HG03354 (cell line): Measurements from ENCODE around the gene CLDN14.
"Not testable (repeated sequence)": the region's sequence is repeated elsewhere in the genome, so short reads cannot be mapped to it uniquely, and the experiment has no call there.

Experiments used
- ATAC-seq: cut with Tn5 transposase; IDR thresholded peaks from one replicate; pipeline ENCODE4 v1.9.1; 2021; ENCODE audit warnings: mild to moderate bottlenecking; ENCODE audit not compliant: unreplicated experiment, poor library complexity, severe bottlenecking

Gene CLDN14

GRCh38 chr21:36477001-36477400 lies 2.9 kb downstream of the CLDN14 start:
- no peak for ATAC-seq

- ATAC-seq, result not testable (repeated sequence)
Observed at GRCh38 chr21:36476541-36476940, 3.4 kb downstream of the CLDN14 start.

DNA sequence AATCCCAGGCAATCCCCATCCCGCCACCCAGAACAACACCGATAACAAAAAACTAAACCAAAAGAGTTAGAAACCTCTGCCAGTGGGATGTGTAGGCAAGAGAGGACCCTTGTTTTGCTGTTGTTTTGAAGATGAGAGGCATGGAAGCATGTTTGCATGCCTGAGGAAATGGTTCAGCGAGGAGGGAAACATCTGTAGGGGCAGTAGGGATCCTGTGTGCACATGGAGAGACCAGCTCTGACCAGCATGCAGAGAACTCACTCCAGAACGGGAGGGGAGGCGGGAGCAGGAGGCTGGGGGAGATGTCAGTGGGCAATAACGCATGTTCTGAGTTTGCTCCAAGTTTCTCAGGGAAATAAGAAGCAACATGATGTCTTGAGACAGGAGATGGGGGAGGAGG lies 5.3 kb downstream of the CLDN14 start:
- ATAC-seq, result no peak

DNA sequence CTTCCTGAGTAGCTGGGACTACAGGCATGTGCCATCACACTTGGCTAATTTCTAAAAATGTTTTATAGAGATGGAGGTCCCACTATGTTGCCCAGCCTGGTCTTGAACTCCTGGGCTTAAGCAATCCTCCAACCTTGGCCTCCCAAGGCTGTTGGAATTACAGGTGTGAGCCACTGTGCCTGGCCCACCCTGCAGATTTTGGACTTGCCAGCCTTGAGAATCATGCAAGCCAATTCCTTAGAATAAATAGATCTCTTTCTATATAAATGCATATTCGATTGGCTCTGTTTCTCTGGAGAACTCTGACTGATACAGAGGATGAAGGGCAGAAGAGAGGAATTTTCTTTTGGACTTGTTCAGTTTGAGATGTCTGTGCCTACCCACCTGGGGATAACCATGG lies 6.7 kb downstream of the CLDN14 start:
- ATAC-seq, result no peak

DNA sequence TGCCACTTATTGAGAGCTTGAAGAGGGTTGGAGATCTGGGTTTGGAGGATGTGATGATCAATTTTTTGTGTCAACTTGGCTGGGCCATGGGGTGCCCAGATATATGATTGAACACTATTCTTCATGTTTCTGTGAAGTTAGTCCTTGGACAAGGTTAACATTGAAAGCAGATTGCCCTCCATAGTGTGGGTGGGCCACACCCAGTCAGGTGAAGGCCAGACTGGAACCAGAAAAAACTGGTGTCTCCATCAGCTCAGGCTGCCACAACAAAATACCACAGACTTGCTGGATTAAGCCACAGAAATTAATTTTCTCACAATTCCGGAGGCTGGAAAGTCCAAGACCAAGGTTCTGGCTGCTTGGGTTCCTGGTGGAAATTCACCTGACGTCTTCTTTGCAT lies 7.5 kb downstream of the CLDN14 start:
- no peak for ATAC-seq

GRCh38 chr21:36471254-36471723 lies 8.6 kb downstream of the CLDN14 start:
- ATAC-seq, result peak; percentile 77

- ATAC-seq, result no peak
Observed at GRCh38 chr21:36470294-36470693, 9.6 kb downstream of the CLDN14 start.

DNA sequence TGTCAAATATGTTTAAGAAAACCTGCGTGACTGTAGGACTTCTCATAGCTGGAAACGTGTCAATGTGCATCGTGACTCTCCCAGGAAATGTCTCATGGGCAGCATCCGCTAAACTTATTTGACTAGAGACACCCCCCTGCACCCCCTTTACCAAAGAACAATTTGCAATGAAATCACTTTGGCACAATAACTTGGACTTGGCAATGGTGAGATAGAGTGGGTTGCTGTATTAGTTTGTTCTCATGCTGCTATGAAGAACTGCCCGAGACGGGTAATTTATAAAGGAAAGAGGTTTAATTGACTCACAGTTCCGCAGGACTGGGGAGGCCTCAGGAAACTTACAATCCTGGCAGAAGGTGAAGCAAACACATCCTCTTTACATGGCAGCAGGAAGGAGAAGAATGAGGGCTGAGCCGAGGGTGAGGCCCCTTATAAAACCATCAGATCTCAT lies 13.8 kb downstream of the CLDN14 start:
- ATAC-seq, result no peak

- no peak for ATAC-seq
Observed at GRCh38 chr21:36465478-36465877, 14.4 kb downstream of the CLDN14 start.

GRCh38 chr21:36464590-36464989 lies 15.3 kb downstream of the CLDN14 start:
- ATAC-seq, result no peak

DNA sequence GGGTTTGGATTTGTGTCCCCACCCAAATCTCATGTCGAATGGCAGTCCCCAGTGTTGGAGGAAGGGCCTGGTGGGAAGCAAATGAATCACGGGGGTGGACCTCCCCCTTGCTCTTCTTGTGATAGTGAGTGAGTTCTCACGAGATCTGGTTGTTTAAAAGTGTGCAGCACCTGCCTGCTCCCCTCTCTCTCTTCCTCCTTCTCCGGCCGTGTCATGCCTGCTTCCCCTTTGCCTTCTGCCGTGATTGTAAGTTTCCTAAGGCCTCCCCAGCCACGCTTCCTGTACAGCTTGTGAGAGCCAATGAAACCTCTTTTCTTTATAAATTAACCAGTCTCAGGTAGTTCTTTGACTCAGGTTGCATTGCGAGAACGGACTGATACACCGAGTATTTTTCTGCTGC lies 15.9 kb downstream of the CLDN14 start:
- ATAC-seq, result no peak

GRCh38 chr21:36463204-36463603 lies 16.7 kb downstream of the CLDN14 start:
- ATAC-seq, result no peak

DNA sequence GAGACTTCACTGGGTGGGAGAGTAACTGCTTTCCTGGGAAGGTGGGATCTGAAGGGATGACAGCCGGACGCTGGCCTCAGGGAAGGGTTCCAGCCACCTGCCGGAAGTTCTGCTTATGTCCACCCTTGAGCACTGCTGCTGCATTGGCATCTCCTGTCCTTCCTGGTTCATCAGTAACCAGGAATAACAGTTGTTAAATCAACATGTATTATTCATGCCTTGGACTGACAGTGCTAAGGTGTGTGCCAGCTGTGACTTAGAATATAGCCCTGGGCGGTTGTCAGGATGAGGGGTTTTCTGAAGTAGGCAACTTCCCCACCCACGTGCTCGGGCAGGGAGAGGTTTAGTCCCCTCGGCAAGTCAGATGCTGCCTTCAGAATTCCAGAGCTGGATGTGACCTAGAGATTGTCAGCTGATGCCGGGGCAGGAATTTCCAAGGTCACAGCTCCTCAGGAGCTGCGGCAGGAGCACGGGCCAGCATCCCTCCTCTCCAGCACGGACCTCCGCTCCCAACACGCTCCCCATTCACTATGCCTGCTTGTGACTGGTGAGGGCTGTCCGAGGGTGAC lies 17.9 kb downstream of the CLDN14 start:
- ATAC-seq, result no peak

GRCh38 chr21:36461277-36461917 lies 18.5 kb downstream of the CLDN14 start:
- ATAC-seq, result no peak

DNA sequence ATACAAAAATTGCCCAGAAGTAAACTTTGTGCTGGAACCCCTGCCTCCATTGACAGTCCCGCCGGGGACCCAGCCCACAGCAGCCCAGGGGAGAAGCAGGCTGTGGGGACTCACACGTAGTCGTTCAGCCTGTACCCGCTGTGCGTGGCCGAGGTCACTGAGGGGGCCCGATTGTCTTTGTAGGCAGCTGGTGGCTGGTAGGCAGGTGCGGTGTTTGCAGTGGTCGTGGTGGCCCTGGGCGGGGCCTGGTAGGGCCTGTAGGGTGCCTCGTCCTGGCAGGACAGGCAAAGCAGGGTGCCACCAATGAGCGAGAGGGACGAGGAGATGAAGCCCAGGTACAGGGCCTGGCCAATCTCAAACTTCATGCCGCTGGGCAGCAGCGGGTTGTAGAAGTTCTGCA lies 19.1 kb downstream of the CLDN14 start:
- no peak for ATAC-seq

GRCh38 chr21:36459098-36459497 lies 20.8 kb downstream of the CLDN14 start:
- ATAC-seq, result no peak

DNA sequence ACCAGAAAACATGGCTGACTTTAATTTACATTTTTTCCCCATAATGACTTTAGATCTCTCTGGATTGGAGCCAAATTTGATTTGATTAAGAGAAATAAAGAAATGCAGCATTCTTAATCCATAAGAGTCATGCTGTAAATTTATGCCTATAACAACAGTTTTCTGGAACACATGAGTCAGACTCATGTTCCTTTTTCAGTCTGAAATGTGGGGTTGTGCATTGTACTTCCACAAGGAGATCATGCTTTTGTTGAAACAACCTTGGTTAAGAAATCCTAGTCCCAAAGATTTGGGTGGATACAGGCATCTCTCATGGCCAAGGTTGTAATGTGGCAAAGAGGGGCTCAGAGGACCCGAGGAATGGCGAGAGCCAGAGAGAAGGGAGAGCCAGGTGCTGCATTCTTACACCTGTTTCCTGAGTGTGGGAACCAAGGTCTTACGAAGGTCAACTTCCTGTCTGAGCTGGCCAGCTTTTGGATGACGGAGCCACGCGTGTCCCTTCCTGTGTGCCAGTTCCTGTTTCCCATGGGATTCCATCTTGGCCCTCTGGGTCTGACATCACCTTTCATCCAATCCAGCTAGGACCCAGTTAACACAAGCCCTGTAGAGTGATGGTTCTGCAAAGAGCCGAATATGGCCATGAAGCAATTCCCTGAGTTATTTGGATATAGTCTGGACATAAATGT lies 23.1 kb downstream of the CLDN14 start:
- no peak for ATAC-seq

DNA sequence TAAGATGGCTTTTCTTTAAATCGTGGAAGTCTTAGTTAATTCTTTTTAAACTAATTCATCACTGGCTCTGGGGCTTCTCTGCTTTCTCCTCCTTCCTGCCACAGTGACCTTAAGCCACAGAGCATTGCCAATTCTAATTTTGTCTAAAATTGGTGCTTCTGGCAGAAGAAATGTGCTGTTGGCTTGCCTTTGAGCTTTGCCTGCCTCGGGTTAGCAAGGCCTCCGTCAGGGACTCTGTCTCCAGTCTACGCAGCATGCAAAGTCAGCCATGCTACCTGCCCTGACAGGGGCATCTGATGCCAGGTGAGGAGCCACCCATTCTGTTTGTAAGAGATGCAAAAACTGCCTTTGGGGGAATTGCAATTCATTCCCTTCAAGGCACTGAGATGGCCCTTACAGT lies 25.2 kb downstream of the CLDN14 start:
- no peak for ATAC-seq

DNA sequence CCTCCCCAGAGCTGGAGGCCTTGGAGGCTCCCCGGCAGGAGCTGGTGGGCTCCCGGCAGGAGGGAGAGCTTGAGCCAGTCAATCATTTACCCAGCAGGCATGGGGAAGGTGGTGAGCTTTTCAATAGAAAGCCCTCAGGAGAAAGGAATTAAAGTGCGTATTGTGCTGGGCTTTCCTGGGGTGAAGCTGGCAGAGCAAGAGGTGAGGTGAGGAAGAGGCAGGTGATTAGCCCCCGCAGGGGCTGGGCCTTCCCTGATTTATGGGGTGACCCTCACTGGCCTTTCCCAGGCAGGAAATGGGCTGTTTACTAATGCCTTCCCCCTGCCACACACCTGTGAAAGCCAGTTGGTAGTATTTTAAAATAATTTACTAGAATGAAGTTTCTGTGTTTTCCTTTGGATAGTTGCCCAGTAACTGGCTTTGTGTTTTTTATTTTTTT lies 25.8 kb downstream of the CLDN14 start:
- no peak for ATAC-seq

GRCh38 chr21:36452281-36452825 lies 27.6 kb downstream of the CLDN14 start:
- ATAC-seq, result no peak

GRCh38 chr21:36451506-36451905 lies 28.4 kb downstream of the CLDN14 start:
- ATAC-seq, result no peak
